Keratinocyte (primary cell): ENCODE results near the gene PAX9. TPM values are rescaled to one million over a fixed set of nuclear protein-coding genes. Genes with fewer than 3 reads are reported as not detected.

Experiments used
- DNase-seq: peaks from one replicate; pipeline ENCODE4 v3.0.0-alpha.2; 2011; ENCODE audit warnings: low read depth, missing footprints, low spot score
- FAIRE-seq: peaks from 2 replicates; lab custom pipeline; 2011; peaks lifted over from hg19 to GRCh38; lab: Jason Lieb, UNC
- H2AFZ ChIP-seq: 2 replicates; pipeline ENCODE4 v1.6.0; 2012; ENCODE audit warnings: low read length, control low read depth, inconsistent platforms; ENCODE audit not compliant: control insufficient read depth
- H3K27ac ChIP-seq: 2 replicates; pipeline ENCODE4 v1.5.1; 2011; ENCODE audit warnings: low read length; ENCODE audit not compliant: control insufficient read depth, insufficient read depth
- H3K27me3 ChIP-seq: 3 replicates; pipeline ENCODE4 v1.6.0; 2011; ENCODE audit warnings: low read length; ENCODE audit not compliant: control insufficient read depth, insufficient read depth; ENCODE audit errors: extremely low read depth
- H3K36me3 ChIP-seq, 2 experiments: 2 replicates in 1 of 2; 3 replicates in 1 of 2; pipeline ENCODE4 v1.5.1; 2011; ENCODE audit warnings: low read length in 2 of 2, mild to moderate bottlenecking in 1 of 2; ENCODE audit not compliant: control insufficient read depth in 2 of 2, insufficient read depth in 2 of 2; ENCODE audit errors: extremely low read depth in 1 of 2
- H3K4me1 ChIP-seq: 3 replicates; pipeline ENCODE4 v1.5.1; 2011; ENCODE audit warnings: low read length; ENCODE audit not compliant: control insufficient read depth, insufficient read depth; ENCODE audit errors: extremely low read depth
- H3K4me2 ChIP-seq: 3 replicates; pipeline ENCODE4 v1.6.0; 2011; ENCODE audit warnings: low read depth, low read length; ENCODE audit not compliant: control insufficient read depth, insufficient read depth; ENCODE audit errors: extremely low read depth
- H3K4me3 ChIP-seq, 3 experiments: fragments of 200-600 bp in 1 of 3; sonication (generic) in 1 of 3; 2 replicates in 2 of 3; 3 replicates in 1 of 3; pipeline ENCODE4 v1.5.1; 2011 to 2016; ENCODE audit warnings: low read length in 3 of 3, mild to moderate bottlenecking in 3 of 3, control low read depth in 2 of 3, inconsistent platforms in 1 of 3, low read depth in 1 of 3, mixed read lengths in 1 of 3, mixed run types in 1 of 3, moderate library complexity in 1 of 3; ENCODE audit not compliant: control insufficient read depth in 2 of 3, insufficient read depth in 2 of 3; ENCODE audit errors: extremely low read depth in 1 of 3
- H3K79me2 ChIP-seq: 2 replicates; pipeline ENCODE4 v1.6.0; 2012; ENCODE audit warnings: low read length; ENCODE audit not compliant: control insufficient read depth, insufficient read depth
- H3K9ac ChIP-seq: 3 replicates; pipeline ENCODE4 v1.6.0; 2011; ENCODE audit warnings: low read length; ENCODE audit not compliant: control insufficient read depth, insufficient read depth; ENCODE audit errors: extremely low read depth
- H3K9me1 ChIP-seq: 3 replicates; pipeline ENCODE4 v1.6.0; 2011; ENCODE audit warnings: low read length; ENCODE audit not compliant: control insufficient read depth, insufficient read depth; ENCODE audit errors: extremely low read depth
- H3K9me3 ChIP-seq: 2 replicates; pipeline ENCODE4 v1.5.1; 2012; ENCODE audit warnings: low read depth, low read length; ENCODE audit not compliant: control insufficient read depth
- H4K20me1 ChIP-seq: 3 replicates; pipeline ENCODE4 v1.6.0; 2011; ENCODE audit warnings: low read length; ENCODE audit not compliant: control insufficient read depth, insufficient read depth; ENCODE audit errors: extremely low read depth
- CTCF ChIP-seq, 3 experiments: IDR thresholded peaks in 1 of 3; conservative IDR thresholded peaks in 1 of 3; optimal IDR thresholded peaks in 1 of 3; 2 replicates in 2 of 3; 3 replicates in 1 of 3; pipeline versions ENCODE3 to v1.5.1; 2011; ENCODE audit warnings: low read length in 3 of 3, mild to moderate bottlenecking in 3 of 3, moderate library complexity in 2 of 3, control low read depth in 1 of 3, inconsistent platforms in 1 of 3; ENCODE audit not compliant: insufficient read depth in 2 of 3; ENCODE audit errors: extremely low read depth in 1 of 3
- EZH2 ChIP-seq: IDR thresholded peaks from one replicate; pipeline ENCODE4 v1.6.1; 2012; ENCODE audit warnings: inconsistent platforms, mild to moderate bottlenecking, low read length, moderate library complexity
- dilution Hi-C: fragments of 300-500 bp; cut with MboI; formaldehyde crosslinking; loops from one replicate; pipeline ENCODE4 v1.7.0; 2020; ENCODE audit warnings: low sequenced_read_pairs; ENCODE audit not compliant: extremely low pct_ligation_motif_present
- polyA plus RNA-seq, 5 experiments: library from polyadenylated mRNA; depleted of rRNA in 3 of 5; stranded (reverse) in 3 of 5; stranded (forward) in 1 of 5; unstranded in 1 of 5; fragments of >200 nt; gene quantifications; 1 replicate in 1 of 5; 2 replicates in 3 of 5; 3 replicates in 1 of 5; pipeline versions ENCODE4 v1.2.1 to v1.2.3, GENCODE V29; 2011 to 2012; ENCODE audit warnings: missing spikeins in 2 of 5, low read depth in 1 of 5, low replicate concordance in 1 of 5

The PAX9 gene
- polyA plus RNA-seq, 1 donor (not counting 4 experiments of a cell fraction or from before 2014, with no cell fraction given), result 1.1 TPM

- Histone ChIP-seq H3K4me1 (peaks cover 3% of the 10 kb centered on the region), H3K4me3 (no peak overlapping the region), H3K9me3 (no peaks in the 10 kb centered on the region), H3K9me1 (no peaks in the 10 kb centered on the region), H3K27me3 (peaks cover 87% of the 10 kb centered on the region), H4K20me1 (no peaks in the 10 kb centered on the region), H3K79me2 (no peaks in the 10 kb centered on the region), H3K36me3 (no peaks in the 10 kb centered on the region), H3K9ac (no peak overlapping the region), H3K4me2 (no peak overlapping the region), H2AFZ (no peak overlapping the region), H3K27ac (no peak overlapping the region)
- dilution Hi-C loops, result no loop called here
- TF ChIP-seq EZH2 (no peak), CTCF (optimal IDR thresholded peaks at IDR 0.05 in 1 of 3, IDR thresholded peaks at IDR 0.05 in 1 of 3, conservative IDR thresholded peaks at IDR 0.05 in 1 of 3; ENCODE audit: extremely low read depth in 1 of 3, insufficient read depth in 2 of 3, low read length in 3 of 3) (no peak)
- FAIRE-seq, result no peak
- no peak for DNase-seq
Measured at GRCh38 chr14:36653962-36654793, 7.5 kb upstream of the PAX9 start.

- no peaks in the 10 kb centered on the region for H3K9me3 ChIP-seq
- H3K79me2 ChIP-seq, result no peaks in the 10 kb centered on the region
- peaks cover 88% of the 10 kb centered on the region for H3K27me3 ChIP-seq
- no peak for FAIRE-seq
- no peaks in the 10 kb centered on the region for H4K20me1 ChIP-seq
- H3K36me3 ChIP-seq, result no peaks in the 10 kb centered on the region
- dilution Hi-C loops, result no loop called here
- no peak for DNase-seq
- no peak overlapping the region for H2AFZ ChIP-seq
- no peak overlapping the region for H3K4me3 ChIP-seq
- no peak overlapping the region for H3K9ac ChIP-seq
- H3K4me2 ChIP-seq, result no peak overlapping the region
- peaks cover 3% of the 10 kb centered on the region for H3K4me1 ChIP-seq
- TF ChIP-seq EZH2, result no peak
- no peak for TF ChIP-seq CTCF (optimal IDR thresholded peaks at IDR 0.05 in 1 of 3, IDR thresholded peaks at IDR 0.05 in 1 of 3, conservative IDR thresholded peaks at IDR 0.05 in 1 of 3; ENCODE audit: extremely low read depth in 1 of 3, insufficient read depth in 2 of 3, low read length in 3 of 3)
- H3K9me1 ChIP-seq, result no peaks in the 10 kb centered on the region
- H3K27ac ChIP-seq, result no peak overlapping the region
Measured at GRCh38 chr14:36654794-36655381, 6.8 kb upstream of the PAX9 start.
